Choroid plexus epithelial cell (primary cell): Measurements from ENCODE around the gene RPS6KA2.

ENCODE experiments used
- DNase-seq: peaks from one replicate; pipeline ENCODE4 v3.0.0-alpha.2; 2010; ENCODE audit warnings: low read depth
- H3K4me3 ChIP-seq: 2 replicates; pipeline ENCODE4 v1.5.1; 2011; ENCODE audit warnings: low read depth, mild to moderate bottlenecking, control low read depth, low read length, moderate library complexity
- CTCF ChIP-seq: conservative IDR thresholded peaks from 2 replicates; pipeline ENCODE4 v1.5.1; 2011; ENCODE audit warnings: low read depth, mild to moderate bottlenecking, control low read depth, inconsistent platforms, low read length, moderate library complexity

RPS6KA2 gene

GRCh38 chr6:166650047-166650446 is 23.0 kb upstream of the RPS6KA2 start:
- TF ChIP-seq CTCF: no peak
- no peak overlapping the region for H3K4me3 ChIP-seq
- no peak for DNase-seq

GRCh38 chr6:166648846-166649245 is 21.8 kb upstream of the RPS6KA2 start:
- DNase-seq: no peak
- no peak overlapping the region for H3K4me3 ChIP-seq
- no peak for TF ChIP-seq CTCF

GRCh38 chr6:166647896-166648295 is 20.8 kb upstream of the RPS6KA2 start:
- no peak for DNase-seq
- no peak for TF ChIP-seq CTCF
- no peak overlapping the region for H3K4me3 ChIP-seq

- H3K4me3 ChIP-seq: no peak overlapping the region
- no peak for TF ChIP-seq CTCF
- DNase-seq: no peak
Measured at GRCh38 chr6:166646716-166647115, 19.7 kb upstream of the RPS6KA2 start.

GRCh38 chr6:166645896-166646295 is 18.8 kb upstream of the RPS6KA2 start:
- DNase-seq: no peak
- TF ChIP-seq CTCF: no peak
- H3K4me3 ChIP-seq: no peak overlapping the region

GRCh38 chr6:166644681-166645080 is 17.6 kb upstream of the RPS6KA2 start:
- DNase-seq: no peak
- no peak overlapping the region for H3K4me3 ChIP-seq
- TF ChIP-seq CTCF: no peak

- H3K4me3 ChIP-seq: no peak overlapping the region
- TF ChIP-seq CTCF: no peak
- no peak for DNase-seq
Measured at GRCh38 chr6:166643891-166644590, 17.0 kb upstream of the RPS6KA2 start.
